GM23338 (cell line): Measurements from ENCODE around the gene LHFPL4. TPM values are rescaled to one million over a fixed set of nuclear protein-coding genes. Genes with fewer than 3 reads are reported as not detected.

Source experiments
- ATAC-seq: fragments of 200-7000 bp; cut with Tn5 transposase; 3 replicates; pipeline ENCODE4 v1.9.1; 2020
- DNase-seq: peaks from one replicate; pipeline ENCODE4 v3.0.0-alpha.2; 2015; ENCODE audit warnings: low spot score
- H2AFZ ChIP-seq: fragments of 200-600 bp; sonication (generic); 2 replicates; pipeline ENCODE4 v1.8.0; 2016; ENCODE audit warnings: antibody characterized with exemption, mild to moderate bottlenecking, moderate library complexity
- H3F3A ChIP-seq: fragments of 200-600 bp; sonication (generic); replicated peaks from 2 replicates; pipeline ENCODE4 v1.8.0; 2017; ENCODE audit warnings: antibody characterized with exemption, mixed run types, low read depth
- H3K27ac ChIP-seq: fragments of 200-600 bp; sonication (generic); 2 replicates; pipeline ENCODE4 v1.6.1; 2016; ENCODE audit warnings: low read depth
- H3K27me3 ChIP-seq: fragments of 200-600 bp; sonication (generic); 2 replicates; pipeline ENCODE4 v1.8.0; 2016; ENCODE audit warnings: mild to moderate bottlenecking, mixed run types, moderate library complexity; ENCODE audit not compliant: insufficient read depth
- H3K36me3 ChIP-seq: fragments of 200-600 bp; sonication (generic); 2 replicates; pipeline ENCODE4 v1.8.0; 2016; ENCODE audit warnings: mild to moderate bottlenecking; ENCODE audit not compliant: insufficient read depth
- H3K4me1 ChIP-seq: fragments of 200-600 bp; sonication (generic); 2 replicates; pipeline ENCODE4 v1.8.0; 2016; ENCODE audit warnings: mild to moderate bottlenecking, moderate library complexity; ENCODE audit not compliant: insufficient read depth
- H3K4me2 ChIP-seq: fragments of 200-600 bp; sonication (generic); 2 replicates; pipeline ENCODE4 v1.7.1; 2017; ENCODE audit warnings: mixed run types
- H3K4me3 ChIP-seq: fragments of 200-600 bp; sonication (generic); 2 replicates; pipeline ENCODE4 v1.6.1; 2016; ENCODE audit warnings: mixed run types
- H3K79me2 ChIP-seq: fragments of 200-600 bp; sonication (generic); replicated peaks from 2 replicates; pipeline ENCODE4 v1.8.0; 2017; ENCODE audit warnings: mild to moderate bottlenecking; ENCODE audit not compliant: insufficient read depth
- H3K9me2 ChIP-seq: fragments of 200-600 bp; sonication (generic); 2 replicates; pipeline ENCODE4 v1.8.0; 2017; ENCODE audit not compliant: insufficient read depth
- H4K20me1 ChIP-seq: fragments of 200-600 bp; sonication (generic); replicated peaks from 2 replicates; pipeline ENCODE4 v1.8.0; 2017; ENCODE audit warnings: mild to moderate bottlenecking; ENCODE audit not compliant: insufficient read depth
- H3K27ac Mint-ChIP-seq: 2 replicates; pipeline ENCODE4 v1.8.0; 2020; ENCODE audit warnings: inconsistent platforms, mild to moderate bottlenecking, moderate library complexity, mixed read lengths
- H3K27me3 Mint-ChIP-seq: 3 replicates; pipeline ENCODE4 v1.8.0; 2022; ENCODE audit warnings: low read depth, mild to moderate bottlenecking, moderate library complexity, mixed read lengths, inconsistent platforms; ENCODE audit not compliant: insufficient read depth, poor library complexity
- H3K36me3 Mint-ChIP-seq: 3 replicates; pipeline ENCODE4 v1.8.0; 2021; ENCODE audit warnings: low read depth, mild to moderate bottlenecking, inconsistent platforms, moderate library complexity, mixed read lengths
- H3K4me1 Mint-ChIP-seq: 3 replicates; pipeline ENCODE4 v1.8.0; 2020; ENCODE audit warnings: mild to moderate bottlenecking, inconsistent platforms, mixed read lengths
- H3K4me3 Mint-ChIP-seq: 3 replicates; pipeline ENCODE4 v1.8.0; 2021; ENCODE audit warnings: moderate library complexity, mild to moderate bottlenecking, inconsistent platforms, mixed read lengths
- H3K9me3 Mint-ChIP-seq: 3 replicates; pipeline ENCODE4 v1.8.0; 2020; ENCODE audit warnings: moderate library complexity, mild to moderate bottlenecking, inconsistent platforms, mixed read lengths
- CREB1 ChIP-seq: fragments of 250-450 bp; sonication (Bioruptor Pico); IDR thresholded peaks from 2 replicates; pipeline ENCODE4 v1.5.0; 2020; ENCODE audit warnings: low read depth, mild to moderate bottlenecking, moderate library complexity
- CTCF ChIP-seq, 2 experiments: fragments of 200-600 bp in 1 of 2; sonication (generic) in 1 of 2; conservative IDR thresholded peaks; 2 replicates each; pipeline versions ENCODE4 v1.5.1 to v1.6.1; 2016 to 2017; ENCODE audit warnings: antibody characterized with exemption in 2 of 2, low read depth in 2 of 2, mild to moderate bottlenecking in 2 of 2, moderate library complexity in 1 of 2
- ETS1 ChIP-seq: IDR thresholded peaks from 2 replicates; pipeline ENCODE4 v1.6.1; 2016; ENCODE audit warnings: antibody characterized with exemption
- EZH2 ChIP-seq: fragments of 200-600 bp; sonication (generic); IDR thresholded peaks from one replicate; pipeline ENCODE4 v1.8.0; 2017; ENCODE audit warnings: antibody characterized with exemption, mild to moderate bottlenecking, low read depth; ENCODE audit not compliant: unreplicated experiment
- EZH2phosphoT487 ChIP-seq: fragments of 200-600 bp; sonication (generic); IDR thresholded peaks from one replicate; pipeline ENCODE4 v1.8.1; 2018; ENCODE audit warnings: antibody characterized with exemption; ENCODE audit not compliant: unreplicated experiment
- JUNB ChIP-seq: IDR thresholded peaks from one replicate; pipeline ENCODE4 v1.6.1; 2016; ENCODE audit warnings: antibody characterized with exemption; ENCODE audit not compliant: unreplicated experiment
- NANOG ChIP-seq: IDR thresholded peaks from 2 replicates; pipeline ENCODE4 v1.6.1; 2016; ENCODE audit warnings: antibody characterized with exemption, borderline replicate concordance
- POLR2AphosphoS5 ChIP-seq: IDR thresholded peaks from 2 replicates; pipeline ENCODE4 v1.6.1; 2016; ENCODE audit warnings: antibody characterized with exemption, low read depth
- ZNF462 ChIP-seq: fragments of 250-450 bp; sonication (Bioruptor Pico); IDR thresholded peaks from 2 replicates; pipeline ENCODE4 v1.5.0; 2020; ENCODE audit warnings: mild to moderate bottlenecking, moderate library complexity
- polyA plus RNA-seq: library from polyadenylated mRNA; unstranded; fragments of >200 nt; fragmentation: Nextera tagmentation; extraction: Ambion mirVana; gene quantifications from 2 replicates; pipeline ENCODE4 v1.2.1, GENCODE V29; 2016
- total RNA-seq: library from RNA; depleted of rRNA; stranded (reverse); fragments of >200 nt; shearing (Covaris generic); gene quantifications from 2 replicates; pipeline ENCODE4 v1.2.3, GENCODE V29; 2014
- TF ChIP-seq, protein P1 (sequence below): IDR thresholded peaks from one replicate; pipeline ENCODE4 v1.6.1; 2018; ENCODE audit warnings: antibody characterized with exemption; ENCODE audit not compliant: unreplicated experiment

Gene LHFPL4
- total and polyA plus RNA-seq, 2 experiments from 2014 or later, result 2.3 to 11.5 TPM

GRCh38 chr3:9548991-9549390 lies 4.6 kb downstream of the LHFPL4 start (continued):
- TF ChIP-seq ZNF462 (CRISPR knock-in tag), result no peak

- Histone ChIP-seq H2AFZ (no peak overlapping the region), H4K20me1 (peaks cover 10% of the 10 kb centered on the region; the same call in 1 of the 2 replicates), H3K27ac (no peak overlapping the region), H3K27me3 (no peaks in the 10 kb centered on the region), H3K36me3 (no peaks in the 10 kb centered on the region), H3K4me2 (no peak overlapping the region), H3F3A (no peaks in the 10 kb centered on the region), H3K79me2 (no peaks in the 10 kb centered on the region; the same call in 1 of the 2 replicates), H3K4me3 (no peak overlapping the region), H3K4me1 (no peaks in the 10 kb centered on the region), H3K9me2 (0 out of 2 replicates have a peak, but pooled peaks cover 5% of the 10 kb centered on the region)
- H3K9me3 Mint-ChIP-seq, result peaks cover 4% of the 10 kb centered on the region; the same call in 2 of the 3 replicates
- H3K27me3 Mint-ChIP-seq, result peaks cover 4% of the 10 kb centered on the region
- H3K27ac Mint-ChIP-seq, result no peak overlapping the region
- no peak for DNase-seq
- no peak for ATAC-seq
- H3K36me3 Mint-ChIP-seq, result peaks cover 24% of the 10 kb centered on the region; the same call in 2 of the 3 replicates
- H3K4me3 Mint-ChIP-seq, result no peak overlapping the region
- no peaks in the 10 kb centered on the region for H3K4me1 Mint-ChIP-seq
- TF ChIP-seq ETS1, result no peak
- no peak for TF ChIP-seq NANOG
- TF ChIP-seq POLR2AphosphoS5, result no peak
- TF ChIP-seq, protein P1, sequence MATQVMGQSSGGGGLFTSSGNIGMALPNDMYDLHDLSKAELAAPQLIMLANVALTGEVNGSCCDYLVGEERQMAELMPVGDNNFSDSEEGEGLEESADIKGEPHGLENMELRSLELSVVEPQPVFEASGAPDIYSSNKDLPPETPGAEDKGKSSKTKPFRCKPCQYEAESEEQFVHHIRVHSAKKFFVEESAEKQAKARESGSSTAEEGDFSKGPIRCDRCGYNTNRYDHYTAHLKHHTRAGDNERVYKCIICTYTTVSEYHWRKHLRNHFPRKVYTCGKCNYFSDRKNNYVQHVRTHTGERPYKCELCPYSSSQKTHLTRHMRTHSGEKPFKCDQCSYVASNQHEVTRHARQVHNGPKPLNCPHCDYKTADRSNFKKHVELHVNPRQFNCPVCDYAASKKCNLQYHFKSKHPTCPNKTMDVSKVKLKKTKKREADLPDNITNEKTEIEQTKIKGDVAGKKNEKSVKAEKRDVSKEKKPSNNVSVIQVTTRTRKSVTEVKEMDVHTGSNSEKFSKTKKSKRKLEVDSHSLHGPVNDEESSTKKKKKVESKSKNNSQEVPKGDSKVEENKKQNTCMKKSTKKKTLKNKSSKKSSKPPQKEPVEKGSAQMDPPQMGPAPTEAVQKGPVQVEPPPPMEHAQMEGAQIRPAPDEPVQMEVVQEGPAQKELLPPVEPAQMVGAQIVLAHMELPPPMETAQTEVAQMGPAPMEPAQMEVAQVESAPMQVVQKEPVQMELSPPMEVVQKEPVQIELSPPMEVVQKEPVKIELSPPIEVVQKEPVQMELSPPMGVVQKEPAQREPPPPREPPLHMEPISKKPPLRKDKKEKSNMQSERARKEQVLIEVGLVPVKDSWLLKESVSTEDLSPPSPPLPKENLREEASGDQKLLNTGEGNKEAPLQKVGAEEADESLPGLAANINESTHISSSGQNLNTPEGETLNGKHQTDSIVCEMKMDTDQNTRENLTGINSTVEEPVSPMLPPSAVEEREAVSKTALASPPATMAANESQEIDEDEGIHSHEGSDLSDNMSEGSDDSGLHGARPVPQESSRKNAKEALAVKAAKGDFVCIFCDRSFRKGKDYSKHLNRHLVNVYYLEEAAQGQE, result no peak
- no peak for TF ChIP-seq EZH2
- no peak for TF ChIP-seq CTCF (conservative IDR thresholded peaks at IDR 0.05; ENCODE audit: low read depth in 2 of 2)
- TF ChIP-seq JUNB, result no peak
- TF ChIP-seq EZH2phosphoT487, result no peak
- TF ChIP-seq CREB1 (CRISPR knock-in tag), result no peak
These were observed 11.4 kb downstream of the LHFPL4 start for GRCh38 chr3:9542182-9542581.
